ENCODE data around the gene PALLD.
"Not testable (repeated sequence)": the region's sequence is repeated elsewhere in the genome, so short reads cannot be mapped to it uniquely, and the experiment has no call there.

The PALLD gene

GRCh38 chr4:168723020-168723419 lies 226.2 kb downstream of the PALLD start:
- no peak for TF ChIP-seq CTCF (IDR thresholded peaks at IDR 0.05; ENCODE audit: borderline replicate concordance, control extremely low read depth, extremely low read depth, insufficient read depth, missing control alignments)
- in situ Hi-C loops (cut with MboI; ENCODE audit: low sequenced_read_pairs, unreplicated experiment), result no loop called here
- no peak for DNase-seq (ENCODE audit: low spot score)

GRCh38 chr4:168723569-168723968 lies 226.7 kb downstream of the PALLD start:
- DNase-seq (ENCODE audit: low spot score), result no peak
- in situ Hi-C loops (cut with MboI; ENCODE audit: low sequenced_read_pairs, unreplicated experiment), result no loop called here
- no peak for TF ChIP-seq CTCF (IDR thresholded peaks at IDR 0.05; ENCODE audit: borderline replicate concordance, control extremely low read depth, extremely low read depth, insufficient read depth, missing control alignments)

GRCh38 chr4:168724243-168724642 lies 227.4 kb downstream of the PALLD start:
- no peak for DNase-seq (ENCODE audit: low spot score)
- in situ Hi-C loops (cut with MboI; ENCODE audit: low sequenced_read_pairs, unreplicated experiment), result no loop called here
- no peak for TF ChIP-seq CTCF (IDR thresholded peaks at IDR 0.05; ENCODE audit: borderline replicate concordance, control extremely low read depth, extremely low read depth, insufficient read depth, missing control alignments)

- DNase-seq (ENCODE audit: low spot score), result no peak
- TF ChIP-seq CTCF (IDR thresholded peaks at IDR 0.05; ENCODE audit: borderline replicate concordance, control extremely low read depth, extremely low read depth, insufficient read depth, missing control alignments), result no peak
- in situ Hi-C loops (cut with MboI; ENCODE audit: low sequenced_read_pairs, unreplicated experiment), result no loop called here
Observed at GRCh38 chr4:168724686-168725411, 228.0 kb downstream of the PALLD start.

- no peak for DNase-seq (ENCODE audit: low spot score)
- in situ Hi-C loops (cut with MboI; ENCODE audit: low sequenced_read_pairs, unreplicated experiment), result no loop called here
- TF ChIP-seq CTCF (IDR thresholded peaks at IDR 0.05; ENCODE audit: borderline replicate concordance, control extremely low read depth, extremely low read depth, insufficient read depth, missing control alignments), result no peak
Observed at GRCh38 chr4:168725930-168726329, 229.1 kb downstream of the PALLD start.

GRCh38 chr4:168727181-168727580 lies 230.3 kb downstream of the PALLD start:
- DNase-seq (ENCODE audit: low spot score); in situ Hi-C loops (cut with MboI; ENCODE audit: low sequenced_read_pairs, unreplicated experiment): not testable (repeated sequence)

- TF ChIP-seq CTCF (IDR thresholded peaks at IDR 0.05; ENCODE audit: borderline replicate concordance, control extremely low read depth, extremely low read depth, insufficient read depth, missing control alignments), result no peak
- in situ Hi-C loops (cut with MboI; ENCODE audit: low sequenced_read_pairs, unreplicated experiment), result no loop called here
- DNase-seq (ENCODE audit: low spot score), result no peak
Observed at GRCh38 chr4:168731006-168731636, 234.3 kb downstream of the PALLD start.

Measured in GM13976 (cell line).